ENCODE results near the gene KHDC3L. TPM values are rescaled to one million over a fixed set of nuclear protein-coding genes. Genes with fewer than 3 reads are reported as not detected.

The KHDC3L gene
- total RNA-seq, 2 experiments from 2014 or later: not detected

DNA sequence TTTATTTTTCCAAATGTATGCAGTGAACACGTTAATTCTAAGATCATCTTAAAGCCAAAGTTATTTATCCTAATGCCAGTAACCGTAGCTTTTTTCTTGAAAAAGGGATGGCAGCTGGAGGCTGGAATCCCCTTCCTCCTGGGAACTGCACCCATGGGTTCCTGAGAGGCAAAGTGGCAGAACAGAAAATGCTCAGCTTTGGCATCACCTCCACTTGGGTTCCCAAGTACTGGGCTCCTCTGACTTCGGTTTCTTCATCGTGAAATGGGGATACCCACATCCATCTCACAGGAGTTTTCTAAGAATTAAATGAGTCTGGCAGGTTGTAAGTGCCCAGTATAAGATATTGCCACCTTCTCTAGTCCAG lies 26.0 kb downstream of the KHDC3L start:
- no peaks in the 10 kb centered on the region for H3K9me2 ChIP-seq (ENCODE audit: insufficient read depth, low read length)
- intact Hi-C loops (cut with micrococcal nuclease; ENCODE audit: unreplicated experiment): no loop called here
- no peak overlapping the region for H3K27ac ChIP-seq (ENCODE audit: low read depth, low read length, poor library complexity, severe bottlenecking)
- no peak overlapping the region for H3K4me3 ChIP-seq (ENCODE audit: low read depth, low read length, poor library complexity, severe bottlenecking)
- H2AFZ ChIP-seq (ENCODE audit: low read length): 0 out of 2 replicates have a peak overlapping the region, but pooled peaks have one; percentile 59
- TF ChIP-seq EZH2phosphoT487 (IDR thresholded peaks at IDR 0.05; ENCODE audit: borderline replicate concordance, low read depth, low read length): no peak
- TF ChIP-seq, protein P1, sequence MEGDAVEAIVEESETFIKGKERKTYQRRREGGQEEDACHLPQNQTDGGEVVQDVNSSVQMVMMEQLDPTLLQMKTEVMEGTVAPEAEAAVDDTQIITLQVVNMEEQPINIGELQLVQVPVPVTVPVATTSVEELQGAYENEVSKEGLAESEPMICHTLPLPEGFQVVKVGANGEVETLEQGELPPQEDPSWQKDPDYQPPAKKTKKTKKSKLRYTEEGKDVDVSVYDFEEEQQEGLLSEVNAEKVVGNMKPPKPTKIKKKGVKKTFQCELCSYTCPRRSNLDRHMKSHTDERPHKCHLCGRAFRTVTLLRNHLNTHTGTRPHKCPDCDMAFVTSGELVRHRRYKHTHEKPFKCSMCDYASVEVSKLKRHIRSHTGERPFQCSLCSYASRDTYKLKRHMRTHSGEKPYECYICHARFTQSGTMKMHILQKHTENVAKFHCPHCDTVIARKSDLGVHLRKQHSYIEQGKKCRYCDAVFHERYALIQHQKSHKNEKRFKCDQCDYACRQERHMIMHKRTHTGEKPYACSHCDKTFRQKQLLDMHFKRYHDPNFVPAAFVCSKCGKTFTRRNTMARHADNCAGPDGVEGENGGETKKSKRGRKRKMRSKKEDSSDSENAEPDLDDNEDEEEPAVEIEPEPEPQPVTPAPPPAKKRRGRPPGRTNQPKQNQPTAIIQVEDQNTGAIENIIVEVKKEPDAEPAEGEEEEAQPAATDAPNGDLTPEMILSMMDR (conservative IDR thresholded peaks at IDR 0.05; ENCODE audit: low read length): no peak
- POLR2A ChIA-PET: no interaction called here
- H3K9me3 ChIP-seq (ENCODE audit: low read length): no peaks in the 10 kb centered on the region
- H3K4me1 ChIP-seq (ENCODE audit: insufficient read depth, low read length, poor library complexity, severe bottlenecking): peaks cover 3% of the 10 kb centered on the region
- H4K20me1 ChIP-seq (ENCODE audit: insufficient read depth, low read length): no peaks in the 10 kb centered on the region
- CTCF ChIA-PET (ENCODE audit: unreplicated experiment): no interaction called here
- no peaks in the 10 kb centered on the region for H3K79me2 ChIP-seq (ENCODE audit: insufficient read depth, low read depth, low read length)
- peak overlapping the region; percentile 50; the same call in 1 of the 2 replicates for H3K4me2 ChIP-seq (ENCODE audit: low read length)
- no peak for DNase-seq (ENCODE audit: low spot score)
- BruUV-seq (replicated peaks): no TSS peak
- no peaks in the 10 kb centered on the region for H3K36me3 ChIP-seq (ENCODE audit: insufficient read depth, low read length)

DNA sequence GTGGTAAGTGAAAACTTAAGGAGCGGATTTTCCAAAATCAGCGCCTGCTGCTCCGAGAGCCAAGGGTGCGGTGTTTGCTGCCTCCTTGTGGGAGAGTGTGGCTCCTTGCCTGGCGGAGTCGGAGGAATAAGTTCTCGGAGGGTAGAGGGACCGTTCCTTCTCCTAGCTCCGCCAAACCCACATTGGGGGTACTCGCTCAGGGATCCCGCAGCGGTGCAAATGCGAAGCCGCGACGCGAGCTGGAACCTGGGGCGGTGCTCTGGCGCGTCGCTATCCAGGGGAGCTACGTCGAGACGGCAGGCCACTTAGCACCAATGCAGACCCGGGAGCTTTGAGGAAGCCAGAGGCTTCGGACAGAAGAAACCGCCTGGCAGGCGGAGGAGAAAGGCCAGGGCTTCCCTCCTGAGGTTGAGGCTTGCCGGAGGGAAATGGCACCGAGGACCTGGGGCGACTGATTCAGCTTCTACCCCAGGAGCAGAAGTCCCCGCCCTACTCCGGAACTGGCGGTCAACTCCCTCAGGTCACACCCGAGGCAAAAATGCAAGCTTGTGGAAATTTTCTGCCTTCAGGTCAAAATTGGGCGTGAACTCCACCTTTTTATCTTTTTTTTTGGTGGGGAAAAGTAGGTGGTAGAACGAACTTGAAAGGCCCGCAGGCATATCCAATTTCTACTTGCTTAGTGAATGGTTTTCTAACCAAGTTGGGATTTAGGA lies 26.5 kb downstream of the KHDC3L start:
- BruUV-seq (replicated peaks): no TSS peak
- Histone ChIP-seq H3K9me3 (ENCODE audit: low read length) (no peaks in the 10 kb centered on the region), H3K4me3 (ENCODE audit: low read depth, low read length, poor library complexity, severe bottlenecking) (no peak overlapping the region), H3K79me2 (ENCODE audit: insufficient read depth, low read depth, low read length) (no peaks in the 10 kb centered on the region), H3K36me3 (ENCODE audit: insufficient read depth, low read length) (no peaks in the 10 kb centered on the region), H4K20me1 (ENCODE audit: insufficient read depth, low read length) (no peaks in the 10 kb centered on the region), H3K4me2 (ENCODE audit: low read length) (peak overlapping the region; percentile 50; the same call in 1 of the 2 replicates), H3K4me1 (ENCODE audit: insufficient read depth, low read length, poor library complexity, severe bottlenecking) (peaks cover 3% of the 10 kb centered on the region), H3K9me2 (ENCODE audit: insufficient read depth, low read length) (no peaks in the 10 kb centered on the region), H2AFZ (ENCODE audit: low read length) (peak overlapping the region; percentile 59; the same call in 1 of the 2 replicates), H3K27ac (ENCODE audit: low read depth, low read length, poor library complexity, severe bottlenecking) (no peak overlapping the region)
- POLR2A ChIA-PET: interaction anchor here (0.6 to 0.7 kb wide), 2 partner anchors 37 to 282 kb away, joined by 3 read pairs; no protein-coding TSS in a partner anchor
- CTCF ChIA-PET (ENCODE audit: unreplicated experiment): no interaction called here
- TF ChIP-seq, protein P1 (conservative IDR thresholded peaks at IDR 0.05; ENCODE audit: low read length): peak; percentile 51
- TF ChIP-seq EZH2phosphoT487 (IDR thresholded peaks at IDR 0.05; ENCODE audit: borderline replicate concordance, low read depth, low read length): no peak
- intact Hi-C loops (cut with micrococcal nuclease; ENCODE audit: unreplicated experiment): no loop called here
- peak; percentile 5 for DNase-seq (ENCODE audit: low spot score)

DNA sequence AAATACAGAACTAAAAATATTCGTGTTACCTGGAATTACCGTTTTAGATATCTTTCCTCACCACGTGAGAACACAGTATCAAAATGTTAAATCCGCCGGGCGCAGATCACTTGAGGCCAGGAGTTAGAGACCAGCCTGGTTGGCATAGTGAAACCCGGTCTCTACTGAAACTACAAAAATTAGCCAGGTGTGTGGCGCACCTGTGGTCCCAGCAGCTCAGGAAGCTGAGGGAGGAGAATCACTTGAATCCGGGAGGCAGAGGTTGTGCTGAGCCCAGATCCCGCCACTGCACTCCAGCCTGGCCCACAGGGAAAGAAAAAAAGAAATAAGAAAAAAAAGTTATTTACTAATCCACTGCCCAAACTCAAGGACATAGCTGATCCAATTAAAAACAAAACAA lies 27.4 kb downstream of the KHDC3L start:
- Histone ChIP-seq H3K4me2 (ENCODE audit: low read length) (no peak overlapping the region), H2AFZ (ENCODE audit: low read length) (no peak overlapping the region)
- BruUV-seq (replicated peaks): no TSS peak

More for the DNA sequence above, 27.4 kb downstream of the KHDC3L start:
- TF ChIP-seq, protein P1 (conservative IDR thresholded peaks at IDR 0.05; ENCODE audit: low read length): no peak
- no peak for TF ChIP-seq EZH2phosphoT487 (IDR thresholded peaks at IDR 0.05; ENCODE audit: borderline replicate concordance, low read depth, low read length)
- peaks cover 3% of the 10 kb centered on the region for H3K4me1 ChIP-seq (ENCODE audit: insufficient read depth, low read length, poor library complexity, severe bottlenecking)
- no peak overlapping the region for H3K4me3 ChIP-seq (ENCODE audit: low read depth, low read length, poor library complexity, severe bottlenecking)
- no peak for DNase-seq (ENCODE audit: low spot score)
- H3K36me3 ChIP-seq (ENCODE audit: insufficient read depth, low read length): no peaks in the 10 kb centered on the region
- no peak overlapping the region for H3K27ac ChIP-seq (ENCODE audit: low read depth, low read length, poor library complexity, severe bottlenecking)
- ChIA-PET CTCF (ENCODE audit: unreplicated experiment) (no interaction called here), POLR2A (interaction anchor here (0.6 to 0.7 kb wide), 3 partner anchors 71 to 1640 kb away, joined by 3 to 4 read pairs (median 4); partner anchors contain the start of gene MTO1)
- intact Hi-C loops (cut with micrococcal nuclease; ENCODE audit: unreplicated experiment): no loop called here
- H3K79me2 ChIP-seq (ENCODE audit: insufficient read depth, low read depth, low read length): no peaks in the 10 kb centered on the region
- H3K9me3 ChIP-seq (ENCODE audit: low read length): no peaks in the 10 kb centered on the region
- H4K20me1 ChIP-seq (ENCODE audit: insufficient read depth, low read length): no peaks in the 10 kb centered on the region
- H3K9me2 ChIP-seq (ENCODE audit: insufficient read depth, low read length): no peaks in the 10 kb centered on the region
